NCI-H146 (cell line): ENCODE results near the gene EIF3D.
A peak's percentile ranks its signal among the peaks of the same experiment; 100 is the strongest.

Source experiments
- DNase-seq: peaks from one replicate; lab custom pipeline; 2025; lab: John Stamatoyannopoulos, UW

Gene EIF3D, protein sequence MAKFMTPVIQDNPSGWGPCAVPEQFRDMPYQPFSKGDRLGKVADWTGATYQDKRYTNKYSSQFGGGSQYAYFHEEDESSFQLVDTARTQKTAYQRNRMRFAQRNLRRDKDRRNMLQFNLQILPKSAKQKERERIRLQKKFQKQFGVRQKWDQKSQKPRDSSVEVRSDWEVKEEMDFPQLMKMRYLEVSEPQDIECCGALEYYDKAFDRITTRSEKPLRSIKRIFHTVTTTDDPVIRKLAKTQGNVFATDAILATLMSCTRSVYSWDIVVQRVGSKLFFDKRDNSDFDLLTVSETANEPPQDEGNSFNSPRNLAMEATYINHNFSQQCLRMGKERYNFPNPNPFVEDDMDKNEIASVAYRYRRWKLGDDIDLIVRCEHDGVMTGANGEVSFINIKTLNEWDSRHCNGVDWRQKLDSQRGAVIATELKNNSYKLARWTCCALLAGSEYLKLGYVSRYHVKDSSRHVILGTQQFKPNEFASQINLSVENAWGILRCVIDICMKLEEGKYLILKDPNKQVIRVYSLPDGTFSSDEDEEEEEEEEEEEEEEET

DNA sequence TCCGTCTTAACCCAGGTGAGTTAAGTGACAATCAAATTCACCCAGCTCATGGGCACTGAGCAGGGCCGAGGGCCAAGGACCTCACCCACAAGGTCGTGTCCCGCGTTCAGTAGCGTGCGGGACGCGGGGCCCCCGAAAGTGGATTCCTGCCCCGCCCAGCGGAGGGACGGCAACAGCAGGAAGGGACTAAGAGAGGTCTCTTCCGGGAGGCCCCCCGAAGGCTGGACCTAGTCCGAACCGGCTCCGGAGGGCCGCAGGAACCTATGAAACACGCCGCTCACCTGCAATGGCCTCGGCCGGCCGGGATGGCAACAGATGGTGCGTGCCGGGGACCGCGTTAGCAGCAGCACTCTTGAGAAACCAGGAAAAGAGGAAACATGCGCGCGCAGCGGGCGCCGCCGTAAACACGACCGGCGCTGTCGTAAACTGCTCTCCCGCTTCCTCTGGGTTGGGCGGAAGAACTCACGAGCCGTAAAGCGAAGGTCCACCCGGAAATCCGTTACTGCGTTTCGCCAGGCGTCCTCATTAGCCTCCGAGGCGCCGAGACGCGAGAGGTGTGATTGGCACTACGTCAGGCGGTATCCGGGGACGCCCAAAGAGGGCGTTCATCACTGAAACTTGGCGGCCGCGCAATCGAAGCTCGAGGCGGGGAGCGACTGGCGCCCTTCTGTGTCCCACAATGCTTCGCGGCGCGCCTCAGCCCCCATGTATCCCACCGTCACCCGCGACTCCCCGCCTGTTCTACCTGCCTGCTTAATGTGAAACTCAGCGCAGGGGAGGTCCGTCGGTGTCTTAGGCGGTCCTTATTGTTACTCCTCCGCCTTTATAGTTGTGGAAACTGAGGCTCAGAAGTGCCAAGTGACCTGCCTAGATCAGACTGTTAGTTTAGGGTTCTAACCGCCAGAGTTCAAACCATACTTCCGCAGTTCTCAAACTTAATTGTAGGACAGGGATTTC lies at the start of gene EIF3D:
Gene EIF3D (minus strand): TSS at position 372 of the 957 bp plus-strand sequence. CDS start 3,045 bp downstream, outside the sequence.
- peak; percentile 96 for DNase-seq

DNA sequence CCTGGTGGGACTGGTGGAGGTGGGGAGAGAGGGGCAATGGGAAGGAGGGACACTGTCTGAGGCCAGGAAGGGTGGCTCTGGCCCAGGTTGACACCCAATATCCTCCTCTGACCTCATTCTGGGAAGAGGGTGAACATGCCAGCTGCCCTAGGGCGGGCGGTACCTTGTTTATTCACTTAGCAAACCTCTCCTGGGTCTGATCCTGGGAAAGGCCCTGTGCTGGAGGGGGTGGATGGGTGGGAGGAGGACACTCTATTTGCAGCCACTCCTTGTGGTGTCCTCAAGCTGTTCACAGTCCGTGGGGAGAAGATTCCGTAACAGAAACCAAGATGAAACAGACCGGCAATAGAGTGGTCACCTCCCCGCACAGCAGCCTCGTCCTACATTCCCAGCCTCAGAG lies 49.7 kb upstream of the EIF3D start:
- no peak for DNase-seq

DNA sequence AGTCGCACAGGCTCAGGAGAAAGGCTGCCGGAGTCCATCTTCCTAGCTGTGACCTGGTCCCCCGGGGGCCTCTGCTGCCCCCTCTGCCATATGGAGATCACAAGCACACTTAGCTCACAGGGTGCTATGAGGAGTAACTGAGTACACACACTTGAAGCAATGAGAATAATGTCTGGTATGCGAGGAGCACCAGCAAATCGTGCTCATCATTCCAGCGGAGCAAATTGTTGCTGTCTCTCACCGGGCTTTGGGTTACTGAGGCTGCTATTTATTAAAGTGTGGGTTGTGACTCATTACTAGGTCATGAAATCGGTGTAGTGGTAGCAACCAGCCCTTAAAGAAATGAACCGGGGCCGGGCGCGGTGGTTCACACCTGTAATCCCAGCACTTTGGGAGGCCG lies 48.1 kb upstream of the EIF3D start:
- no peak for DNase-seq

DNA sequence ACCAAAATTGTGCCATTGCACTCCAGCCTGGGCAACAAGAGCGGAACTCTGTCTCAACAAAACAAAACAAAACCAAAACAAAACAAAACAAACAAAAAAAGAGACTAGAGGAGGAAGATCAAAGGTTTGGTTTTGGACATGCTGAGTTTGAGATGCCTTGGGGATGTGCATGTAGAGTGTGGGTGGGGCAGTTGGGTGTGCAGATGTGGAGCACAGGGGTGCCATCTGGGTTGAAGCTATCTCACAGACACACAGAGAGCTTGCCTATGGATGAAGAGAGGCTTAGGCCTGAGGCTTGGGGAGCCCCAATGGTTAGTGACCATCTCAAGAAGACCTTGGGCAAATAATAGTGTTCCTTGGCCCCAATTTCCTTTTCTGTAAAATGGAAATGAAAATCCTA lies 45.8 kb upstream of the EIF3D start:
- no peak for DNase-seq

DNA sequence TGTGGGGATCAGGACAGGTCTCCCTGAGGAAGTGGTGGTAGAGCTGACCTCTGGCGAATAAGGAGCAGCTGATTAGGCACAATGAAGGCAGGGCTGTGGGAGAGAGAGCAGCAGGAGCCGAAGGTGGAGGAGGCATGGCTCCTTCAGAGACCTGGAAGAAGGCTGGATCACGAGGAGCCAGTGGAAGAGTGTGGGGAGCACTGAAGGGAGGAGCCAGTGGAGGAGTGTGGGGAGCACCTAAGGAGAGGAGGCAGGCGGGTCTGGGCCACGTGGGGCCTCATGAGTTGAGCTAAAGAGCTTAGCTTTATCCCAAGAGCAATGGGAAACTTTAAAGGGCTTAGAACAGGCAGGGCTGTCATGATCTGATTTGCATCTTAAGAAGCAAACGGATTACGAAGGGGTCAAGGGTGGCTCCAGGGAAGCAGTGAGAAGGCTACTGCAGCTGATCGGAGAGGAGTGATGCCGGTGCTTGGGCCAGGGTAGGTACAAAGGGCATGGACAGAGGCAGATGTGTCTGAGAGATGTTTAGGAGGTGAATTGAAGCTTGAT lies 44.9 kb upstream of the EIF3D start:
- DNase-seq: no peak

DNA sequence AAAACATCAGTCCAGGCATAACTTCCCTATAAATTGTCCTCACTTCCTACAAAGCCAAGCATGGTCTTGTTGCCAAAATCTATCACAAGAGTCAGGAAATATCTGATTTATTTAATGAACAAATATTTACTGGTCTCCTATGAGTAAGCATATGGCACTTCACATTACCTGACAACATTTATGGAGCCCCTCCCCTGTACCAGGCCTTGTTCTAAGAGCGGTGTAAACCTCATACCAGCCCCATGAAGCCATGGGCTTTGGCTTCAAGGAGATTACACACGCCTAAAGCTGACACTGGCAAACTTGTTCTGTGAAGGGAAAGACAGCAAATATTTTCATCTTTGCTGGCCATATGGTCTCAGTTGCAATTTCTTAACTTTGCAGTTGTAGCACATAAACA lies 43.0 kb upstream of the EIF3D start:
- no peak for DNase-seq

DNA sequence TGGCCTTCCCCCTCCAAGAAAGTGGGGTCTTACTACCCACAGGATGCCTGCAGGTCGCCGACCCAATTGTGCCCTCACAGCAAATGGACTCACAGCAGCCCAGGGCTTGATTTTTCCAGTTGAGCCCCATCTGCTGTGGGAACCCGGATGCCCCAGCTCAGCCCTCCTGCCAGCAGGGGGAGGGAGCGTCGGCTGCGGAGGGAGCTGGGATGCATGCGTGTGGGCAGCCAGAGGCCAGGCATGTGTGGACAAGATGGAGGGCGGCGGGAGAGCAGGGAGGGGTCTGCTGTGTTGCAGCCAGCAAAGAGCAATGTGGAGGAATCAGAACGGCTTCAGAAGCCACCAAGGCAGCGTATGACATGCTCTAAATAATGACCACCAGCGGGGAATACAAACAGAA lies 41.0 kb upstream of the EIF3D start:
- peak; percentile 22 for DNase-seq

DNA sequence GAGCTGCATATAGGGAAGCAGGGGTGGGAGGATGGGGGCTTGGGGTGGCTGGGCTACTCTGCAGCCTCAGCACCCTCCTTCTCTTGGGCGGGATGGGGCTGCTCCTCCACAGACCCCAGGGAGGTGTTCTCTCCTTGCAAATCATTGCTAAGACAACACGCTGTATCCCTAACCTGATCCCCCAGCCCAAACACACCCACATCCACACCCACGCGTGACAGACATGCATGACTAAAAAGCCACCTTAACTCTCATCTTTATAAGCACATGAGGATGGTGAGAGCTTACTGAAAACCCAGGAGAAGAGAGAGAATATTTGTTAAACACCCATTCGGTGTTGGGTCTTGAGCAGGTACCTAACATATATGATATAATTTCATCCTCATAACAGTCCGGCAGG lies 39.9 kb upstream of the EIF3D start:
- no peak for DNase-seq

DNA sequence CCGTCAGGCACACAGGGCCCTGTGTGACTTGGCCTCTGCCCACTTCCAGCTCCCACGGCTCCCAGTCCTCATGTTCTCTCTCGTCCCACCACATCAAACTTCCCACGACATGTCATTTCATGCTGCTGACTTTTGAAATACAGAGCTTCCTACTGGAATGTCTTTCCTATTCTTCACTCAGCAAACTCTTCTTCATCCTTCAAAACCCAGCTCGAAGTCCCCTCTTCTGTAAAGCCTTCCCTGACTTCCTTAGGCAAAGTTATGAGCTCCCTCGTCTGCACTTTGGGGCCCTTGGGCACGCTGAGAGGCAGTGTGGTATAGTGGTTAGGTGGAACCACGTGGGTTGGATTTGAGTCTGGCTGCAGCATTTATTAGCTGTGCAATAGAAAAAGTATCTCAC lies 37.8 kb upstream of the EIF3D start:
- DNase-seq: no peak

DNA sequence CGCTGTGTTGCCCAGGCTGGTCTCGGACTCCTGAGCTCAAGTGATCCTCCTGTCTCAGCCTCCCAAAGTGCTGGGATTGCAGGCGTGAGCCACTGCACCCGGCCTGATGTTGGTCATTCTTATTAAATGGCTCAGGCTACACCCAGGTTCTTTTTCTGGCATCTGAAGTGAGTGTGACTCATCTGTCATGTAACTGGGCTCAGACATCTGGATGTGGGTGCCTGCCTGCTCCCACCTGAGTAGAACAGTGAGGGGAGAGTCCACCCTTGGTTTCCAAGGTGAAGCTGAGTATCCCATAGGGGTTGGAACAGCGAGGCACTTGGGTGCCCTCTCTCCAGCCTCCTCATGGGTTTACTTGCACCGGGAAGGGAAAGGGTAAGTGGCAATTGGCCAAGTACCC lies 36.7 kb upstream of the EIF3D start:
- DNase-seq: no peak

DNA sequence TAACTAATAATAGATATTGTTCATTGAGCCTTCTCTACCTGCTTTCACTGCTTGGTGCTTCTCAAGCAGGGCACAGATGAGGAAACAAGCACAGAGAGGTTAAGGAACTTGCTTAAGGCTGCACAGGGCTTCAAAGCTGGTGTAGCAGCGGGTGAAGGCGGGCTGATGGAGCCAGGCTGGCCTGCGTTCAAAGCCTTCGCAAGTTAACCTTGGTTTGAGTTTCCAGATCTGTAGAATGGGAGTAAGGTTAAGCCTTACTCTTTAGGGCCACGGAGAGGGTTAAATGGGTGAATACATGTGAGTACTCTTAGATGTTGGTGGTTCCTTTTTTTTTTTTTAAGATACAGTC lies 36.2 kb upstream of the EIF3D start:
- no peak for DNase-seq

DNA sequence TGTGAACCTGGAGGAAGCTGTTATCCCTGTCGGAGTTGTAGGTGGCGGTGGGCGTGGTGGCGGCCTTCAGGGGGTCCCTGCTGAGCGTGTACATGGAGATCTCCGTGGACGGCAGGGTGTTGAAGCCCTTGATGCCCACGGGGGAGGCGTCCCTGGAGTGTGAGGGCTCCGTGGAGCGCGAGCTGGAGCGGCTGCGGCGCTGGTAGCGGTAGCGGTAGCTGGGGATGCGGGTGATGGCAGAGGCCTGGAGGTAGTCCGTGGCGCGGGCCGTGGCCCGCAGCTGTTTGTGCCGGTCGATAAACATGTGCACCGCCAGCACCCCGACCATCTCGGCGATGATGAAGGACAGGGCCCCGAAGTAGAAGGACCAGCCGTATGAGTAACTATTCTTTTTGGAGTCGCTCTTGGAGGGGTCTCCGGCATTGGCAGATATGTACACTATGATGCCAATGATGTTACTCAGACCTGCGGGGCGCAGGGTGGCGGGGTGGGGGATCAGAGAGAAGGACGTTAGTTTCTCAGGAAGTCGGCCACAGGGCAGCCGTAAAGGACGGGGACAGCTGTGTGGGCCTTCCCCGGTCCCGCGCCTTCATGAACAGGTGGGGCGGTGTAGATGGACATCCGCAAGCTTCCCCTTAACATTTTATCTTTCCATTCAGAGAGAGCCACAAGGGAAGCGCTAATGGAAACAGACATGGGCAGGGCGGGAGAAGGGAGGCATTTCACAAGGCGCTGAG lies 35.6 kb upstream of the EIF3D start:
- no peak for DNase-seq

DNA sequence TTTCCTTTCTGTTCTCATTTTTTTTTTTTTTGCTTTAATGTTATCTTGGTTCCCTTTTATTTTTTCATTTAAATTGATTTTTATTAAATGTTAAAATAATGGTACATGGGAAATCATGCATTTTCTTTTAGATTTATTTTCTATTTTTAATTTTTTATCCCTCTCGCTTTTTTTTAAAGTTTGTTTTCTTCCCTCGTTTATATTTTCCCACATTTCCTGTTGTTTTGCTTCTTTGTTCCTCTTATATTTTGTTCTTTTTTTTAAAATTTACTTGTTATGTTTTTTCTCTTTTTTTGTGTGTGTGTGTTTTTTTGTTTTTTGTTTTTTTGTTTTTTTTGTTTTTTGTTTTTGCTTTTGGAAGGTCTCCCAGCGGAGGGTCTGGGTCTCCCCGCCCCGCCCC lies 34.9 kb upstream of the EIF3D start:
- DNase-seq: no peak

DNA sequence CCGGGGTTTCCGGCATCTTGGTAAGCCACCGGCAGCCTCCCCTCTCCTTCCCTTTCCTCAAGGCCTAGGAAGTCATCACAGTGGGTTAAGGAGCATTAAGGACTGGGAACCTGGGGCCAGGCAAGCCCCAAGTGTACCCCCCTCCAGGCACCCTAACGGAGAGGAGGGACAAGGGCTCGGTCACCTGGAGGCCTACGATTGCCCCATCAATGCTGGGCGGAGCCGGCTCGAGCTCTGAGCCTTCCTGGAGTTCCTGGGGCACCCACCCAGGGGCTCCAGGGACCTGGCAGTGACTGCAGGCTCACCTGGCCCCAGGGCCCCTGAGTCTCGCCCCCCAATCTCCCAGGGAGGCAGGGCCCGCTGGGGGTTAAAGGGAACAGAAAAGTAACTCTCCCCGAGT lies 34.5 kb upstream of the EIF3D start:
- no peak for DNase-seq

DNA sequence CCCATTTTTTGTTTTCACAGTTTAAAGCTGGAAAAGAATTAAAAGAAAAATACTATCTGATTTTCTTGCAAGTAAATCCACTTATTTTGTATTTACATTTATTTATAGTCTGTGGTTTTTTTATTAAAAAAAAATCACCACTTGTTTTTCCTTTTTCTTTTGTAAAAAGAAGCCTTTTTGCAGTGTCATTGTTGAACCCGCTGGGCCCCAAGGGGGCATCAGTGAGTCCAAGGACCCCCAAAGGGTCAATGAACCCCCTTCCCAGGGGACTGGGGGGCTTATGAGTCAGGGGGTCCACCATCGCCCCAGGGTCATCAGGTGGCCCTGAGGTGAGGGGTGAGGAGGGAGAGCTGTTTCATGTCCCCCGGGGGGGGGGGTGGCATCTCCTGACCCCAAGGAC lies 34.0 kb upstream of the EIF3D start:
- DNase-seq: no peak

DNA sequence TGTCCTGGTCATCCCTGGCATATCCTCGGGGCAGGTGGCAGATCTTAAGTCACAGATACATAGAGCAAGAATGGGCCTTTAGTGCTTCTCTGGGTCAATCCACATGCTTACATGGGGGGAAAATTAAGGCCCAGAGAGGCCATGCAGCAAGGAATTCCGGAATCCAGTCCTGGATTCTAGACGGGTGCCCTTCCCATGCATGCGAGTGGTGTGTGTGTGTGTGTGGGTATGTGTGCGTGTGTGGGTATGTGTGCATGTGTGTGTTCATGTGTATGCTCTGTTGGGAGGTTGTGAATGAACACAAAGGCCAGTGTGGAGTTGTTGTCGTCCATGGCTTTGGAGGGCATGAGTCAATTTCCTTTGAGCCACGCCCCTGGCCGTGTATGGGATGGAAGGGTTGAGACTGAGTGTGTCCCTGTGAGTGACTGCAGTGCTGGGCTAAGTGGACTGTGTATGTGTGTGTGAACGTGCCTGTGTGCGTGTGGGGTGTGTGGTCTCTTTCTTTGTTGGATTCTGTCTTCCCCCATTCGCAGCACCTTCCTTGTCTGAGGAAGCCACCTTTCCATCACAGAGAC lies 33.4 kb upstream of the EIF3D start:
- DNase-seq: no peak

DNA sequence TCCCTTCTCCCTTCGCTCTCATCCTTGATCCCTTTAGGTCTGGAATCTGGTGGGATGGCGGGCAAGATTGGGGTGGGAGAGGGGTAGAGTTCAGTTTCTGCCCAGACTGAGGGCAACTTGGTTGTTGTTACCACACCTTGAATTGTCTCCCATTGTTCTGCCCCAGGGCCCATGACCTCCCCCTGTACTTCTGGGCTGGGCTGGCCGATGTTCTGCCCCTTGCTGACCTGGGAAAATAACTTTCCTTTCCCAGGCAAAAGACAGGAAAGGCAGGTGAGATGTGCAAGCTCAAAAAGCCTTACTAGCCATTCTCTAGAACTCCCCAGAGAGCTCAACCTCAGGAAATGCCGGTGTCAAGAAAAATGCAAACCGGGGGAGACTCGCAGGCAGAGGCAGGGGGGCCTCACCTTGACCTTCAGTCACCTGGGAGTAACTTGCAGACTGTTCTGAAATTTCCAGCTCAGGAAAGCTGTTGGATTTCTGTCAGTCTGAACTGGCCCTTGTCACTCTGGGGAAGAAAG lies 32.4 kb upstream of the EIF3D start:
- no peak for DNase-seq

DNA sequence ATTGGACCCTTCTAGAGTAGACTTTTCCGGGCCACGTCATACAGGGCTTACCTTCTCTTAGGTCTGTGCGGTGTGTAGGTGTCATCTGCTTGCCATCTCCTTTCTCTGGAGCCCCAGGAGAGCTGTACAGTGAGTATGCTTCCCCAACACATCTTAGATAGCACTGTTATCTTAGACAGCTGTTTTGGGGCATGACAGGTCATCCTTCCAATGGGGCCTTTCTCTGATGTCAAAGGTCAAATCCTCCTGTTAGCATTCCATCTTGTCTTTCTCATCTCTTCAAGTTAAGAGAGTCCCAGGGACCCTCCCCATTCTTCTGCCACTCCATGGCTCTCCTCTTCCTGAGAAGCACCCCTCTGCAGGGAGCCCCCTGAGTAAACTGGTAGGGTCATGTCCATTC lies 31.0 kb upstream of the EIF3D start:
- no peak for DNase-seq

DNA sequence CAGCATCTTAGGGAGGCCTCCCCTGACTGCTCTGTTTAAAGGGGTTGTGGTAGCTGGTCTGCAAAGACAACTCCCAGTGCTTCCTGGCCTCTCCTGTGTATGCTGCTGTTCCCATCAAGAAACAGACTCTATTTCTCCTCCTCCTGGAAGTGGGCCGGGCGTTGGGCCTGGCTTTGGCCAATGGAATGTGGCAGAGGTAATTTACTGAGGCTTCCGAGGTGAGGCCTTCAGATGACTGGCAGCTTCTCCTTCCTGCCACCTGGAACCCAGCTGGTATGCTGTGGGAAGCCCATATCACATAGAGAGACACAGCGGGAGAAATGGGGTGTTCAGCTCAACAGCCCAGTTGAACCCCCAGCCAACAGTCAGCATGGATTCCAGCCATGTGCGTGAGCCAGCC lies 25.1 kb upstream of the EIF3D start:
- no peak for DNase-seq

DNA sequence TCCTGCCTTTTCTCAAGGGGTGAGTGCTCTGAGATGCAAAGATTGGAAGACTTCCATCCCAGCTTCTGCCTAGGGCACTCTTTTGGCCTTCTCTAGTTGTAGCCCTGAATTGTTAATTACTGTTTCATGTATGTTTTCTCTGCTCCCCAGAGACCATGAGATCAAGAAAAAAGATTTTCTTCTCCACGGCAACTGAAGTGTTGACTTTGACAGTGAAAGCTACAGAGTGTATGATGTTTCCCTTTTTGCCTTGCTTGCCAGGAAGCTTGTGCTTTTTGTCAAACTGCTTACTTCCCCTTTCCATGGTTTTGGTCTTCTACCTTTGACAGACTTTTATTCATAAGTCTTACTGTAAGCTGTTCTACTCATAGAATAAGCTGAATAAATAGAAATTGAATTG lies 23.3 kb upstream of the EIF3D start:
- no peak for DNase-seq
